ENCODE results near the gene RBM26. TPM values are rescaled to one million over a fixed set of nuclear protein-coding genes. Genes with fewer than 3 reads are reported as not detected.

RBM26 gene
- polyA plus RNA-seq, 4 donors = 7.6 to 52.8 (median 12.9) TPM

DNA sequence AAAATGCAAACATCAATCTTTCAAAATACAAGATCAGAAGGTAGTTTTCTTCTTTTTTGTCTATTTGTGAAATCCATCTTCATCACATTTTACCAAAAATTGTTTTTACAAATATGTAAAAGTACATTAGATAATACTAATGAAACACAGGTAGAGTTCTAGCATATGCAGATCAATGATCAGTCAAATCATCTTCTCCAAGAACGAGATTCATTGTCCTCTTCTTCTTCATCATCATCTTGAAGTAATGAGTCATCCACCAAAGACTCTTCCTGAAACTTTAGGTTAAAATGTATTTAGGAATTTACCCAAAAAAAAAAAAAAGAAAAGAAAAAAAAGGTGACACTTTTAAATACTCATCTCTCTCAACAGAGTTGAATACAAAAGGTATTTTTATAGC lies 85.6 kb downstream of the RBM26 start:
- no peak for DNase-seq
- Histone ChIP-seq H3K4me1 (ENCODE audit: control insufficient read depth in 3 of 3, insufficient read depth in 2 of 3, low read depth in 1 of 3, low read length in 2 of 3) (no peaks in the 10 kb centered on the region), H3K27me3 (ENCODE audit: control insufficient read depth in 3 of 3, insufficient read depth in 3 of 3, low read length in 3 of 3) (no peaks in the 10 kb centered on the region), H3K27ac (ENCODE audit: low read depth in 1 of 3, low read length in 2 of 3) (no peak overlapping the region), H3K4me3 (ENCODE audit: low read depth in 1 of 3, low read length in 3 of 3) (no peak overlapping the region), H3K36me3 (ENCODE audit: control insufficient read depth in 3 of 3, insufficient read depth in 2 of 3, low read depth in 1 of 3, low read length in 3 of 3) (peaks cover 0 to 3% (median 0%) of the 10 kb centered on the region in 3 donors), H3K9me3 (ENCODE audit: control insufficient read depth in 2 of 2, insufficient read depth in 1 of 2, low read depth in 1 of 2, low read length in 1 of 2) (no peaks in the 10 kb centered on the region)
- WGBS, 3 donors = 72 to 81% (median 77%) methylated on average over 1 of the region's 1 CpG
- no peak for FAIRE-seq

- Histone ChIP-seq H3K9me3 (ENCODE audit: control insufficient read depth in 2 of 2, insufficient read depth in 1 of 2, low read depth in 1 of 2, low read length in 1 of 2) (no peaks in the 10 kb centered on the region), H3K27ac (ENCODE audit: low read depth in 1 of 3, low read length in 2 of 3) (no peak overlapping the region), H3K36me3 (ENCODE audit: control insufficient read depth in 3 of 3, insufficient read depth in 2 of 3, low read depth in 1 of 3, low read length in 3 of 3) (peaks cover 0 to 3% (median 0%) of the 10 kb centered on the region in 3 donors), H3K4me3 (ENCODE audit: low read depth in 1 of 3, low read length in 3 of 3) (no peak overlapping the region), H3K4me1 (ENCODE audit: control insufficient read depth in 3 of 3, insufficient read depth in 2 of 3, low read depth in 1 of 3, low read length in 2 of 3) (peaks cover 0 to 4% (median 0%) of the 10 kb centered on the region in 3 donors), H3K27me3 (ENCODE audit: control insufficient read depth in 3 of 3, insufficient read depth in 3 of 3, low read length in 3 of 3) (no peaks in the 10 kb centered on the region)
- 88 to 95% (median 92%) methylated on average over 4 of the region's 4 CpGs for WGBS, 3 donors
- DNase-seq (no peak), FAIRE-seq (no peak)
Measured at GRCh38 chr13:79318664-79319063, 87.4 kb downstream of the RBM26 start.

DNA sequence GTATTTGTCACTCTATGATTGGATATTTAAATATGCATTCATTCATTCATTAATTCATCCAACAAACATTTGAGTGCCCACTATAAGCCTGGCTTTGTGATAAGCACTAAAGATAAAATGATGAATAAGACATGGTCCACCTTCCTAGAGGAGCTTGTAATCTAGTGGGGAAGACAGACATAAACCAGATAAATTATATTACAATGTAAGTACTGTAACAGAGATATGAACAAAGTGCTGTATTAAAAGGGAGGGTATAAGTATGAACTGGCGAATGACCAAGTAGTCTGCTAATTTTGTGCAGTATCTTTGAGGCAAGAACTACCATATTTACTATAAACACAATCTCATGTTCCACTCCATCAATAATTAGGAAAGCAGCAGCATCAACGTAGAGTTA lies 88.2 kb downstream of the RBM26 start:
- Histone ChIP-seq H3K4me3 (ENCODE audit: low read depth in 1 of 3, low read length in 3 of 3) (no peak overlapping the region), H3K27me3 (ENCODE audit: control insufficient read depth in 3 of 3, insufficient read depth in 3 of 3, low read length in 3 of 3) (no peaks in the 10 kb centered on the region), H3K9me3 (ENCODE audit: control insufficient read depth in 2 of 2, insufficient read depth in 1 of 2, low read depth in 1 of 2, low read length in 1 of 2) (no peaks in the 10 kb centered on the region), H3K4me1 (ENCODE audit: control insufficient read depth in 3 of 3, insufficient read depth in 2 of 3, low read depth in 1 of 3, low read length in 2 of 3) (peaks cover 0 to 4% (median 0%) of the 10 kb centered on the region in 3 donors), H3K27ac (ENCODE audit: low read depth in 1 of 3, low read length in 2 of 3) (no peak overlapping the region), H3K36me3 (ENCODE audit: control insufficient read depth in 3 of 3, insufficient read depth in 2 of 3, low read depth in 1 of 3, low read length in 3 of 3) (peaks cover 0 to 3% (median 0%) of the 10 kb centered on the region in 3 donors)
- FAIRE-seq (no peak), DNase-seq (no peak)
- 91 to 94% (median 93%) methylated on average over 2 of the region's 2 CpGs for WGBS, 3 donors

DNA sequence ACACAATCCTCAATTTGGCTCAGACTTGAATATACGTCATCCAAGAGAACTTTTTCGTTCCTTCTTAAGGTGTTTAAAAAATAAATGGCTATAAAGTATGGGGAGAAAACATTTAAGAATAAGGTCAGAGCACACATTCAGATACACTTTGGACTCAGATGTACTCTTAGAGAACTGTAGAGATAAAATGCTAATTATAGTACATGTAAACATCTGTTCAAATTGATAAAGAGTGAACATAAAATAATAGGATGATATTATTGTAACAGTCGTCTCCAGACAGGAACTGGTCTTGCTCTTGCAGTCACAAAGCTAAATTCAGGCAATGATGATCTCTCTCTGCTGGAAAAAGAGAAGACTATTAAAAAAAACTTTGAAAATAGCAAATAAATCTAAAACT lies 91.4 kb downstream of the RBM26 start:
- no peak overlapping the region for H3K4me3 ChIP-seq (ENCODE audit: low read depth in 1 of 3, low read length in 3 of 3)
- H3K36me3 ChIP-seq (ENCODE audit: control insufficient read depth in 3 of 3, insufficient read depth in 2 of 3, low read depth in 1 of 3, low read length in 3 of 3) = no peaks in the 10 kb centered on the region
- no peak overlapping the region for H3K27ac ChIP-seq (ENCODE audit: low read depth in 1 of 3, low read length in 2 of 3)
- no peaks in the 10 kb centered on the region for H3K27me3 ChIP-seq (ENCODE audit: control insufficient read depth in 3 of 3, insufficient read depth in 3 of 3, low read length in 3 of 3)
- peak in 1 of 2 donors; percentile 10 for DNase-seq
- H3K9me3 ChIP-seq (ENCODE audit: control insufficient read depth in 2 of 2, insufficient read depth in 1 of 2, low read depth in 1 of 2, low read length in 1 of 2) = no peaks in the 10 kb centered on the region
- H3K4me1 ChIP-seq (ENCODE audit: control insufficient read depth in 3 of 3, insufficient read depth in 2 of 3, low read depth in 1 of 3, low read length in 2 of 3) = peaks cover 0 to 4% (median 0%) of the 10 kb centered on the region in 3 donors
- 54 to 67% (median 64%) methylated on average over 3 of the region's 3 CpGs for WGBS, 3 donors
- no peak for FAIRE-seq

- Histone ChIP-seq H3K4me3 (ENCODE audit: low read depth in 1 of 3, low read length in 3 of 3) (no peak overlapping the region), H3K27me3 (ENCODE audit: control insufficient read depth in 3 of 3, insufficient read depth in 3 of 3, low read length in 3 of 3) (no peaks in the 10 kb centered on the region), H3K9me3 (ENCODE audit: control insufficient read depth in 2 of 2, insufficient read depth in 1 of 2, low read depth in 1 of 2, low read length in 1 of 2) (no peaks in the 10 kb centered on the region), H3K4me1 (ENCODE audit: control insufficient read depth in 3 of 3, insufficient read depth in 2 of 3, low read depth in 1 of 3, low read length in 2 of 3) (peaks cover 0 to 4% (median 0%) of the 10 kb centered on the region in 3 donors), H3K36me3 (ENCODE audit: control insufficient read depth in 3 of 3, insufficient read depth in 2 of 3, low read depth in 1 of 3, low read length in 3 of 3) (no peaks in the 10 kb centered on the region), H3K27ac (ENCODE audit: low read depth in 1 of 3, low read length in 2 of 3) (no peak overlapping the region)
- DNase-seq = no peak
- WGBS, 3 donors = 50 to 71% (median 70%) methylated on average over 2 of the region's 2 CpGs
- FAIRE-seq = no peak
Measured at GRCh38 chr13:79312340-79312855, 93.7 kb downstream of the RBM26 start.

GRCh38 chr13:79311386-79311785 lies 94.7 kb downstream of the RBM26 start:
- 65 to 81% (median 80%) methylated on average over 3 of the region's 3 CpGs for WGBS, 3 donors
- Histone ChIP-seq H3K27me3 (ENCODE audit: control insufficient read depth in 3 of 3, insufficient read depth in 3 of 3, low read length in 3 of 3) (no peaks in the 10 kb centered on the region), H3K4me1 (ENCODE audit: control insufficient read depth in 3 of 3, insufficient read depth in 2 of 3, low read depth in 1 of 3, low read length in 2 of 3) (peaks cover 0 to 4% (median 0%) of the 10 kb centered on the region in 3 donors), H3K9me3 (ENCODE audit: control insufficient read depth in 2 of 2, insufficient read depth in 1 of 2, low read depth in 1 of 2, low read length in 1 of 2) (no peaks in the 10 kb centered on the region), H3K36me3 (ENCODE audit: control insufficient read depth in 3 of 3, insufficient read depth in 2 of 3, low read depth in 1 of 3, low read length in 3 of 3) (no peaks in the 10 kb centered on the region), H3K27ac (ENCODE audit: low read depth in 1 of 3, low read length in 2 of 3) (no peak overlapping the region), H3K4me3 (ENCODE audit: low read depth in 1 of 3, low read length in 3 of 3) (no peak overlapping the region)
- no peak for DNase-seq
- FAIRE-seq = no peak

GRCh38 chr13:79309690-79310089 lies 96.4 kb downstream of the RBM26 start:
- Histone ChIP-seq H3K27me3 (ENCODE audit: control insufficient read depth in 3 of 3, insufficient read depth in 3 of 3, low read length in 3 of 3) (no peaks in the 10 kb centered on the region), H3K27ac (ENCODE audit: low read depth in 1 of 3, low read length in 2 of 3) (no peak overlapping the region), H3K4me3 (ENCODE audit: low read depth in 1 of 3, low read length in 3 of 3) (no peak overlapping the region), H3K36me3 (ENCODE audit: control insufficient read depth in 3 of 3, insufficient read depth in 2 of 3, low read depth in 1 of 3, low read length in 3 of 3) (no peaks in the 10 kb centered on the region), H3K9me3 (ENCODE audit: control insufficient read depth in 2 of 2, insufficient read depth in 1 of 2, low read depth in 1 of 2, low read length in 1 of 2) (no peaks in the 10 kb centered on the region), H3K4me1 (ENCODE audit: control insufficient read depth in 3 of 3, insufficient read depth in 2 of 3, low read depth in 1 of 3, low read length in 2 of 3) (peaks cover 0 to under 1% (median 0%) of the 10 kb centered on the region in 3 donors)
- DNase-seq (no peak), FAIRE-seq (no peak)
- 77 to 87% (median 85%) methylated on average over 9 of the region's 9 CpGs for WGBS, 3 donors

DNA sequence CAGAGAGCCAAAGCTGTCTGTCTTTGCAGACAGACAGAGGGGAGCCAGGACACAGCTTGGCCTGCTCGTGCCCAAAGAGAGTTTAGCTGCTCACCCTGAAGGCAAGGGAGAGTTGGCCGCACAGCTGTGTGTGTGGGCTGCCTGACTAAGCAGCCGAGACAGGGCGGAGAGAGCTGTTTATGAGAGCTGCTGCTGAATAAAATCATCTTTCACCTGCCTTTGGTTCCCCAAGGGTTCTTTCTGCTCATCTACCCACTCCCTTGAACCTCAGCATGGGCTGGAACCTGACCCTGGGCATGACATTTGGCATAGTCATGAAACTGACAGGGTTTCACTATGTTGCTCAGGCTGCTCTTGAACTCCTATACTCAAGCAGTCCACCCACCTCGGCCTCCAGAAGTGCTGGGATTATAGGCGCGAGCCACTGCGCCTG lies 98.2 kb downstream of the RBM26 start:
- Histone ChIP-seq H3K27ac (ENCODE audit: low read depth in 1 of 3, low read length in 2 of 3) (no peak overlapping the region), H3K4me3 (ENCODE audit: low read depth in 1 of 3, low read length in 3 of 3) (no peak overlapping the region), H3K4me1 (ENCODE audit: control insufficient read depth in 3 of 3, insufficient read depth in 2 of 3, low read depth in 1 of 3, low read length in 2 of 3) (no peaks in the 10 kb centered on the region), H3K36me3 (ENCODE audit: control insufficient read depth in 3 of 3, insufficient read depth in 2 of 3, low read depth in 1 of 3, low read length in 3 of 3) (no peaks in the 10 kb centered on the region), H3K9me3 (ENCODE audit: control insufficient read depth in 2 of 2, insufficient read depth in 1 of 2, low read depth in 1 of 2, low read length in 1 of 2) (no peaks in the 10 kb centered on the region), H3K27me3 (ENCODE audit: control insufficient read depth in 3 of 3, insufficient read depth in 3 of 3, low read length in 3 of 3) (no peaks in the 10 kb centered on the region)
- DNase-seq (no peak), FAIRE-seq (no peak)
- WGBS, 3 donors = 38 to 57% (median 49%) methylated on average over 8 of the region's 8 CpGs

GRCh38 chr13:79307433-79307861 lies 98.6 kb downstream of the RBM26 start:
- Histone ChIP-seq H3K36me3 (ENCODE audit: control insufficient read depth in 3 of 3, insufficient read depth in 2 of 3, low read depth in 1 of 3, low read length in 3 of 3) (no peaks in the 10 kb centered on the region), H3K27me3 (ENCODE audit: control insufficient read depth in 3 of 3, insufficient read depth in 3 of 3, low read length in 3 of 3) (no peaks in the 10 kb centered on the region), H3K27ac (ENCODE audit: low read depth in 1 of 3, low read length in 2 of 3) (no peak overlapping the region), H3K4me3 (ENCODE audit: low read depth in 1 of 3, low read length in 3 of 3) (no peak overlapping the region), H3K4me1 (ENCODE audit: control insufficient read depth in 3 of 3, insufficient read depth in 2 of 3, low read depth in 1 of 3, low read length in 2 of 3) (no peaks in the 10 kb centered on the region), H3K9me3 (ENCODE audit: control insufficient read depth in 2 of 2, insufficient read depth in 1 of 2, low read depth in 1 of 2, low read length in 1 of 2) (no peaks in the 10 kb centered on the region)
- FAIRE-seq (no peak), DNase-seq (no peak)
- WGBS, 3 donors = 77 to 87% (median 86%) methylated on average over 3 of the region's 3 CpGs

All from small intestine (tissue), 7 donors.